C4-2B (cell line): ENCODE data around the gene RABEP2.

ENCODE experiments used
- CTCF ChIP-seq: fragments of 450-650 bp; conservative IDR thresholded peaks from 2 replicates; pipeline ENCODE4 v1.5.1; 2017; ENCODE audit warnings: mild to moderate bottlenecking
- ZFX ChIP-seq: fragments of 450-650 bp; IDR thresholded peaks from 2 replicates; pipeline ENCODE4 v1.6.1; 2017

- no peak for TF ChIP-seq CTCF
- no peak for TF ChIP-seq ZFX
These were observed 44.1 kb downstream of the RABEP2 start for GRCh38 chr16:28880955-28881354.
